ENCODE results near the gene TOR4A.

GRCh38 chr9:137303151-137303892 is 25.8 kb downstream of the TOR4A start:
- TF ChIP-seq CTCF (IDR thresholded peaks at IDR 0.05 in 2 of 3, conservative IDR thresholded peaks at IDR 0.05 in 1 of 3; ENCODE audit: insufficient read depth in 2 of 3, low read depth in 1 of 3, low read length in 3 of 3): no peak
- no peak for TF ChIP-seq CHD2 (IDR thresholded peaks at IDR 0.05; ENCODE audit: low read depth, low read length)
- no peak for TF ChIP-seq ELK1 (CRISPR knock-in tag; IDR thresholded peaks at IDR 0.05)
- TF ChIP-seq RBFOX2 (IDR thresholded peaks at IDR 0.05; ENCODE audit: low read depth, low read length): no peak
- no peak; the same call in 1 of the 2 replicates for TF ChIP-seq SP1 (CRISPR knock-in tag; IDR thresholded peaks at IDR 0.05)
- TF ChIP-seq SRSF9 (IDR thresholded peaks at IDR 0.05; ENCODE audit: borderline replicate concordance, low read depth, low read length): no peak
- no peak for TF ChIP-seq TAL1 (IDR thresholded peaks at IDR 0.05)
- TF ChIP-seq CHD1 (IDR thresholded peaks at IDR 0.05; ENCODE audit: low read length): no peak
- TF ChIP-seq REST (IDR thresholded peaks at IDR 0.05; ENCODE audit: borderline replicate concordance): no peak
- TF ChIP-seq REST (CRISPR knock-in tag; IDR thresholded peaks at IDR 0.05; ENCODE audit: low read depth): no peak
- TF ChIP-seq HNRNPK (IDR thresholded peaks at IDR 0.05; ENCODE audit: low read depth, low read length, poor library complexity, severe bottlenecking): no peak
- no peak for TF ChIP-seq EP300 (IDR thresholded peaks at IDR 0.05; ENCODE audit: low read length)
- TF ChIP-seq EZH2 (IDR thresholded peaks at IDR 0.05; ENCODE audit: borderline replicate concordance, low read depth, low read length): no peak
